B cell (primary cell): ENCODE data around the gene SCN4A. TPM values are rescaled to one million over a fixed set of nuclear protein-coding genes. Genes with fewer than 3 reads are reported as not detected.
"Not testable (repeated sequence)": the region's sequence is repeated elsewhere in the genome, so short reads cannot be mapped to it uniquely, and the experiment has no call there.

ENCODE experiments used
- ATAC-seq: fragments of 200-7000 bp; cut with Tn5 transposase; one replicate; pipeline ENCODE4 v1.10.0; 2021; ENCODE audit warnings: low read depth, mild to moderate bottlenecking, moderate number of reproducible peaks, moderate library complexity
- CTCF ChIA-PET: fragments of 350-600 bp; sonication (Branson Sonifier 250); formaldehyde crosslinking; loops from one replicate; lab custom pipeline; 2021; ENCODE audit warnings: antibody characterized with exemption, inconsistent platforms; lab: Charles Lee
- POLR2A ChIA-PET: fragments of 350-600 bp; sonication (Branson Sonifier 250); formaldehyde crosslinking; loops from one replicate; lab custom pipeline; 2021; ENCODE audit warnings: antibody characterized with exemption; lab: Charles Lee
- DNase-seq: peaks from one replicate; pipeline ENCODE4 v3.0.0; 2013
- H2AFZ ChIP-seq: 2 replicates; pipeline ENCODE4 v1.6.1; 2012; ENCODE audit warnings: mild to moderate bottlenecking, low read depth, low read length; ENCODE audit not compliant: insufficient read depth, poor library complexity, severe bottlenecking
- H3K27ac ChIP-seq, 2 donors: 1 replicate in 1 of 2; 2 replicates in 1 of 2; pipeline ENCODE4 v1.5.1; 2012 to 2013; ENCODE audit warnings: low read length in 2 of 2, mild to moderate bottlenecking in 2 of 2, moderate library complexity in 1 of 2
- H3K27me3 ChIP-seq, 4 experiments: fragments of 200-600 bp in 1 of 4; sonication (generic) in 1 of 4; replicated peaks in 1 of 4; 1 replicate in 2 of 4; 2 replicates in 2 of 4; pipeline versions ENCODE4 v1.6.1 to v1.7.0; 2013 to 2016; ENCODE audit warnings: low read length in 3 of 4, mild to moderate bottlenecking in 2 of 4, mixed read lengths in 1 of 4, moderate library complexity in 1 of 4; ENCODE audit not compliant: insufficient read depth in 4 of 4, control insufficient read depth in 3 of 4; ENCODE audit errors: control extremely low read depth in 1 of 4
- H3K36me3 ChIP-seq, 2 experiments: replicated peaks in 1 of 2; 1 replicate in 1 of 2; 2 replicates in 1 of 2; pipeline versions ENCODE4 v1.6.1 to v1.7.1; 2013; ENCODE audit warnings: low read length in 1 of 2; ENCODE audit not compliant: insufficient read depth in 2 of 2, control insufficient read depth in 1 of 2; ENCODE audit errors: control extremely low read depth in 1 of 2, extremely low read depth in 1 of 2
- H3K4me1 ChIP-seq, 2 donors: fragments of 200-600 bp in 1 of 2; sonication (generic) in 1 of 2; 1 replicate in 1 of 2; 2 replicates in 1 of 2; pipeline versions ENCODE4 v1.5.1 to v1.6.1; 2013 to 2017; ENCODE audit warnings: low read length in 2 of 2; ENCODE audit not compliant: control insufficient read depth in 2 of 2, insufficient read depth in 2 of 2
- H3K4me2 ChIP-seq: replicated peaks from 2 replicates; pipeline ENCODE3; 2012; ENCODE audit warnings: mild to moderate bottlenecking, low read depth, low read length; ENCODE audit not compliant: poor library complexity, severe bottlenecking
- H3K4me3 ChIP-seq, 5 experiments: fragments of 200-600 bp in 1 of 5; sonication (generic) in 1 of 5; 1 replicate in 3 of 5; 2 replicates in 2 of 5; pipeline versions ENCODE4 v1.5.1 to v1.7.0; 2011 to 2016; ENCODE audit warnings: low read length in 4 of 5, mild to moderate bottlenecking in 4 of 5, low read depth in 2 of 5, control low read depth in 1 of 5, moderate library complexity in 1 of 5; ENCODE audit not compliant: insufficient read depth in 1 of 5; ENCODE audit errors: control extremely low read depth in 1 of 5, extremely low read depth in 1 of 5
- H3K79me2 ChIP-seq: fragments of 200-600 bp; sonication (generic); one replicate; pipeline ENCODE4 v1.6.0; 2016; ENCODE audit warnings: low read length; ENCODE audit not compliant: control insufficient read depth, insufficient read depth
- H3K9ac ChIP-seq: fragments of 200-600 bp; sonication (generic); 2 replicates; pipeline ENCODE4 v1.6.1; 2017; ENCODE audit warnings: mild to moderate bottlenecking, low read length, moderate library complexity
- H3K9me3 ChIP-seq, 3 donors: one replicate each; pipeline versions ENCODE4 v1.6.1 to v1.7.1; 2013; ENCODE audit warnings: low read length in 2 of 3; ENCODE audit not compliant: control insufficient read depth in 2 of 3, insufficient read depth in 1 of 3; ENCODE audit errors: control extremely low read depth in 1 of 3
- H4K20me1 ChIP-seq: 2 replicates; pipeline ENCODE4 v1.6.0; 2012; ENCODE audit warnings: mild to moderate bottlenecking, low read length; ENCODE audit not compliant: insufficient read depth, control insufficient read depth, poor library complexity, severe bottlenecking
- H3K27ac Mint-ChIP-seq: one replicate; pipeline ENCODE4 v1.8.0; 2021; ENCODE audit warnings: mixed read lengths
- H3K27me3 Mint-ChIP-seq: one replicate; pipeline ENCODE4 v1.8.0; 2021; ENCODE audit warnings: mixed read lengths
- H3K4me1 Mint-ChIP-seq: one replicate; pipeline ENCODE4 v1.8.0; 2021; ENCODE audit warnings: mixed read lengths
- H3K4me3 Mint-ChIP-seq: one replicate; pipeline ENCODE4 v1.8.0; 2021; ENCODE audit warnings: mixed read lengths
- H3K9me3 Mint-ChIP-seq: one replicate; pipeline ENCODE4 v1.8.0; 2022; ENCODE audit warnings: mixed read lengths; ENCODE audit not compliant: insufficient read depth
- EZH2 ChIP-seq: IDR thresholded peaks from 2 replicates; pipeline ENCODE4 v1.6.1; 2012; ENCODE audit warnings: borderline replicate concordance, low read depth, mild to moderate bottlenecking, moderate library complexity, low read length; ENCODE audit not compliant: insufficient read depth, poor library complexity, severe bottlenecking
- WGBS: methylation state at CpG from one replicate; pipeline ENCODE4 v1.1.5; 2013; ENCODE audit warnings: missing lambda C conversion rate; ENCODE audit not compliant: insufficient coverage; 5-methylcytosine and 5-hydroxymethylcytosine counted together
- intact Hi-C: fragments of 100-400 bp; cut with micrococcal nuclease; formaldehyde crosslinking; loops from one replicate; pipeline ENCODE4 v1.10.0; 2022
- polyA plus RNA-seq: library from polyadenylated mRNA; depleted of rRNA; stranded (reverse); fragments of >200 nt; gene quantifications from 2 replicates; pipeline ENCODE4 v1.2.3, GENCODE V29; 2012
- total RNA-seq, 2 donors: library from RNA; stranded (reverse); fragments of 120-200 nt in 1 of 2; gene quantifications; 1 replicate in 1 of 2; 2 replicates in 1 of 2; pipeline versions ENCODE4 v1.2.3 to v1.2.4, GENCODE V29; 2013 to 2022
- TF ChIP-seq, protein P1 (sequence below): fragments of 200-600 bp; IDR thresholded peaks from one replicate; pipeline ENCODE4 v1.8.0; 2022; ENCODE audit warnings: antibody characterized with exemption, mild to moderate bottlenecking

SCN4A gene
- total and polyA plus RNA-seq, 2 donors (not counting 1 experiment from before 2014, with no cell fraction given), result 1.1 to 1.4 TPM

DNA sequence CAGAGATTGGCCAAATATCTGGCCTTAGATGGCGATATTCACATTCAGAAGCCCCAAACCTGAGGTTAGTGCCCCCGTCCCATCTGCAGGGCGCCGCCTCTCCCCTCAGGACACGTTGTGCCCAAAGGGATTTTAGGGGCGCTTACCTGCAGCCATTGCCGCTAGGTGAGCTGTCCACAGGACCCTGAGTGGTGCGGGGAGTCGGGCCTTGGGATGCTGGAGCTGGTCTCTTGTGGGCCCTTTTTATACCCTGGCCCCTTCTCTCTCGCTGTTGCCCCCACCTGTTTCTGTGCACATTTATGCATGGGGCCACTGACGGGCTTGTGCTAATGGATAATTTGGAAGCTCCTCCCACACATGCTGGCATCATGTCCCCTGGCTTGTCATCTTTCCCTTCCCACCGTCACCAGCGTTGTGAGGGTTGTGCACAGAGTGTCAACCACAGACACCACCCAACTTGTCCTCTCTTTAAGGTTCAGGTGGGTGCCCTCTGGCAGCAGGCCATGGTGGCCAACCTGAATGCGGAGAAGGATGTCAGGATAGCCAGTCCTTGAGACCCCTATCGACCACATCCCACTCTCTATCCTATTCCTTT lies 61.6 kb downstream of the SCN4A start, which contains the start of gene CSHL1:
Gene CSHL1 (minus strand): TSS at position 218 of the 595 bp plus-strand sequence. CDS start 62 bp downstream, at position 156.
- H3K4me1 ChIP-seq, result peaks cover 21 to 34% of the 10 kb centered on the region in 2 donors
- no peaks in the 10 kb centered on the region for H3K9me3 Mint-ChIP-seq
- WGBS, result 81% methylated on average over 13 of the region's 15 CpGs
- no peak within 1 kb of the TSS for H3K4me3 Mint-ChIP-seq
- peaks cover 0 to 5% (median 0%) of the 10 kb centered on the region in 4 experiments for H3K27me3 ChIP-seq
- peak within 1 kb of the TSS; percentile 20 for H3K27ac Mint-ChIP-seq
- no peaks in the 10 kb centered on the region for H3K79me2 ChIP-seq
- CTCF ChIA-PET, result interaction anchor here (0.6 to 26.0 kb wide), 23 partner anchors 8 to 507 kb away, joined by 3 to 834 read pairs (median 8); partner anchors contain the start of genes CD79B, ERN1, GH1 and ICAM2
- intact Hi-C loops, result loop anchor here (1.0 kb wide), 2 partner anchors 79 to 222 kb away; no protein-coding TSS in a partner anchor
- H2AFZ ChIP-seq, result no peak within 1 kb of the TSS
- no peak within 1 kb of the TSS for H3K4me3 ChIP-seq
- H4K20me1 ChIP-seq, result no peaks in the 10 kb centered on the region
- H3K36me3 ChIP-seq, result no peaks in the 10 kb centered on the region
- peaks cover 36% of the 10 kb centered on the region for H3K4me1 Mint-ChIP-seq
- TF ChIP-seq EZH2, result no peak
- TF ChIP-seq, protein P1, sequence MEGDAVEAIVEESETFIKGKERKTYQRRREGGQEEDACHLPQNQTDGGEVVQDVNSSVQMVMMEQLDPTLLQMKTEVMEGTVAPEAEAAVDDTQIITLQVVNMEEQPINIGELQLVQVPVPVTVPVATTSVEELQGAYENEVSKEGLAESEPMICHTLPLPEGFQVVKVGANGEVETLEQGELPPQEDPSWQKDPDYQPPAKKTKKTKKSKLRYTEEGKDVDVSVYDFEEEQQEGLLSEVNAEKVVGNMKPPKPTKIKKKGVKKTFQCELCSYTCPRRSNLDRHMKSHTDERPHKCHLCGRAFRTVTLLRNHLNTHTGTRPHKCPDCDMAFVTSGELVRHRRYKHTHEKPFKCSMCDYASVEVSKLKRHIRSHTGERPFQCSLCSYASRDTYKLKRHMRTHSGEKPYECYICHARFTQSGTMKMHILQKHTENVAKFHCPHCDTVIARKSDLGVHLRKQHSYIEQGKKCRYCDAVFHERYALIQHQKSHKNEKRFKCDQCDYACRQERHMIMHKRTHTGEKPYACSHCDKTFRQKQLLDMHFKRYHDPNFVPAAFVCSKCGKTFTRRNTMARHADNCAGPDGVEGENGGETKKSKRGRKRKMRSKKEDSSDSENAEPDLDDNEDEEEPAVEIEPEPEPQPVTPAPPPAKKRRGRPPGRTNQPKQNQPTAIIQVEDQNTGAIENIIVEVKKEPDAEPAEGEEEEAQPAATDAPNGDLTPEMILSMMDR, result no peak
- peaks cover 8% of the 10 kb centered on the region for H3K27me3 Mint-ChIP-seq
- DNase-seq (no peak), ATAC-seq (no peak)
- no peak within 1 kb of the TSS for H3K4me2 ChIP-seq
- H3K9ac ChIP-seq, result no peak within 1 kb of the TSS
- POLR2A ChIA-PET, result interaction anchor here (0.6 to 2.9 kb wide), 5 partner anchors 12 to 116 kb away, joined by 3 to 12 read pairs (median 6); partner anchors contain the start of gene ICAM2
- no peaks in the 10 kb centered on the region for H3K9me3 ChIP-seq
- no peak within 1 kb of the TSS for H3K27ac ChIP-seq

DNA sequence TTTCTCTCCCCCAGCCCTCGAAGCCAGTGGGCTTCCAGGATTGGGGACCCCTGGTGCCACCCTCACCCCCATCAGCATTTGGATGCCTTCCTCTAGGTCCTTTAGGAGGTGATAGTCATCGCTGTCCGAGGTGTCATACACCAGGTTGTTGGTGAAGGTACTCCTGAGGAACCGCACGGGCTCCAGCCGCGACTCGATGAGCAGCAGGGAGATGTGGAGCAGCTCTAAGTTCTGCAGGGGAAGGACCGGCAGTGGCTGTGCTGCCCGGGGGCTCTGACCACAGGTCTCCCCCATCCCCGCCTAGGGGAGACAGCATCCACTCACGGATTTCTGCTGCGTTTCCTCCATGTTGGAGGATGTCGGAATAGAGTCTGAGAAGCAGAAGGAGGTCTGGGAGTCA lies 62.6 kb downstream of the SCN4A start:
- H3K27ac ChIP-seq, result no peak overlapping the region
- ATAC-seq, result no peak
- no peak overlapping the region for H3K9ac ChIP-seq
- no peaks in the 10 kb centered on the region for H3K9me3 ChIP-seq
- no peaks in the 10 kb centered on the region for H4K20me1 ChIP-seq
- TF ChIP-seq EZH2, result no peak
- TF ChIP-seq, protein P1, result no peak
- DNase-seq, result no peak
- no peaks in the 10 kb centered on the region for H3K36me3 ChIP-seq
- no peaks in the 10 kb centered on the region for H3K9me3 Mint-ChIP-seq
- ChIA-PET CTCF (interaction anchor here (1.0 to 26.0 kb wide), 14 partner anchors 10 to 509 kb away, joined by 3 to 834 read pairs (median 18); partner anchors contain the start of genes CD79B, ERN1, GH1 and ICAM2), POLR2A (interaction anchor here (2.9 kb wide), 1 partner anchor 36 kb away, joined by 12 read pairs; no protein-coding TSS in a partner anchor)
- H3K79me2 ChIP-seq, result no peaks in the 10 kb centered on the region
- no peak overlapping the region for H3K4me3 Mint-ChIP-seq
- H3K4me3 ChIP-seq, result no peak overlapping the region
- H3K27ac Mint-ChIP-seq, result no peak overlapping the region
- H3K4me2 ChIP-seq, result no peak overlapping the region
- H3K27me3 Mint-ChIP-seq, result peaks cover 8% of the 10 kb centered on the region
- intact Hi-C loops, result no loop called here
- 92% methylated on average over 12 of the region's 14 CpGs for WGBS
- no peak overlapping the region for H2AFZ ChIP-seq
- H3K4me1 Mint-ChIP-seq, result peaks cover 27% of the 10 kb centered on the region
- H3K27me3 ChIP-seq, result peaks cover 0 to 5% (median 0%) of the 10 kb centered on the region in 4 experiments
- H3K4me1 ChIP-seq, result peaks cover 11 to 25% of the 10 kb centered on the region in 2 donors

DNA sequence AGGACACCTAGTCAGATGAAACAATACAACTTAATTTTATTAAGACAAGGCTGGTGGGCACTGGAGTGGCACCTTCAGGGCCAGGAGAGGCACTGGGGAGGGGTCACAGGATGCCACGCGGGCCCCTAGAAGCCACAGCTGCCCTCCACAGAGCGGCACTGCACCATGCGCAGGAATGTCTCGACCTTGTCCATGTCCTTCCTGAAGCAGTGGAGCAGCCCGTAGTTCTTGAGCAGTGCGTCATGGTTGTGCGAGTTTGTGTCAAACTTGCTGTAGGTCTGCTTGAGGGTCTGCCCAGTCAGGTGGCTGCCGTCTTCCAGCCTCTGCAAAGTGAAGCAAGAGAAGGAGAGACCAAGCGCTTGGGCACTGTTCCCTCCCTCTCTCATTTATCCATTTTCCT lies 63.1 kb downstream of the SCN4A start:
- H2AFZ ChIP-seq, H3K27me3 ChIP-seq, H3K27ac Mint-ChIP-seq, H3K36me3 ChIP-seq, H4K20me1 ChIP-seq, H3K4me3 Mint-ChIP-seq, H3K79me2 ChIP-seq, H3K27ac ChIP-seq, DNase-seq, H3K9ac ChIP-seq, H3K9me3 Mint-ChIP-seq, H3K27me3 Mint-ChIP-seq, POLR2A ChIA-PET, ATAC-seq, H3K4me3 ChIP-seq, H3K4me2 ChIP-seq, H3K9me3 ChIP-seq: not testable (repeated sequence)
- intact Hi-C loops, result loop anchor here (10.0 kb wide), 1 partner anchor 375 kb away; no protein-coding TSS in a partner anchor
- CTCF ChIA-PET, result interaction anchor here (1.6 to 13.3 kb wide), 4 partner anchors 10 to 222 kb away, joined by 4 to 504 read pairs (median 140); partner anchors contain the start of genes ERN1 and GH1
- H3K4me1 ChIP-seq, result peaks cover 9 to 22% of the 10 kb centered on the region in 2 donors
- H3K4me1 Mint-ChIP-seq, result peaks cover 24% of the 10 kb centered on the region
- 100% methylated on average over 5 of the region's 10 CpGs for WGBS
